Activated T-cell treated with anti-CD3 and anti-CD28 coated beads for 4 hours (primary cell): ENCODE measurements around the gene NMNAT3.

Experiments used
- DNase-seq: peaks from one replicate; pipeline ENCODE4 v3.0.0-alpha.2; 2020

NMNAT3 gene

GRCh38 chr3:139574026-139574947 lies 103.5 kb downstream of the NMNAT3 start:
- no peak for DNase-seq

GRCh38 chr3:139572847-139573672 lies 104.7 kb downstream of the NMNAT3 start:
- no peak for DNase-seq

DNA sequence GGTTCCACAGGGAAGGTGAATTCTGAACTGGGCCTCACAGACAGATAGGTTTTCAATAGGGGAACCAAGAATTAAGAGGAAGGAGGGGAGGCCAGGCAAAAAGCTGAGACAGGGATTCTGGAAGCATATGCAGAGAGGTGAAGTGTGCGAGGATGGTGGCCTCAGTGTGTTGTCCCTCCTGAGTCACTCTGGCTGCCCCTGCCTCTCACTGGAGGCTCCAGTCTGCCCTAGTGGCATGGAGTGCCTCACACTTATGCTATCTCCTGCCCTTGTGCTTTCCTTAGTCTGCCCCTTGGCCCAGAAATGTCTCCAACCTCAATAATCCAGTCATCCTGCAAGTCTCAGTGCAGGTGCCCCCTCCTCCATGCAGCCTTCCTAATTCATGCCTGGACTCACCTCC lies 106.1 kb downstream of the NMNAT3 start:
- DNase-seq, result no peak

DNA sequence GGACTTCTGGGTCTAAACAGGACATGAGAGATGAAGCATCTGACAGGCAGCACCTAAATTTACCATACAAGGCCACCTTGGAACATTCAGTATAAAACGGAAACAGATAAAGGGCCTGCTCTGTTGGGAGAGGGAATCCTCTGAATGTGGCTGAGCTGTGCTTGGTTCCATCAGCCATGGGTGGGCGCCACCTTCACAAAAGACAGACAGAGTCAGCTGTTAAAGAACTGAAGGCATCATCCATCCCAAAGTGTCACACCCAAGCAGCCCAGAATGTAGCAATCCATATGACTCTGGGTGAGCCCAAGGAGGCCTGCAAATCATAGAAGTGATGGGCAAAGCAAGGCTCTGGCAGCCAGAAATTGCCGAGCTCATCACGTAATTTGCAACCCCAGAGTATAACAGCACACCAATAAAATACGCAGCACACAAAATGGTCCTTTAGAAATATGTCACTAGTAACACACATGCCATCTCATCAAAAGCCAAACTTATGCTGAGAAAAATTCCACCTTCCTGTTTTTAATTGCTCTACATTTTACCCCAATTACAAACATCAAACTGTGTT lies 113.4 kb downstream of the NMNAT3 start:
- no peak for DNase-seq

- DNase-seq, result no peak
These were observed 115.7 kb downstream of the NMNAT3 start for GRCh38 chr3:139561959-139562676.

GRCh38 chr3:139561255-139561817 lies 116.4 kb downstream of the NMNAT3 start:
- no peak for DNase-seq

- no peak for DNase-seq
These were observed 117.4 kb downstream of the NMNAT3 start for GRCh38 chr3:139560411-139560810.

DNA sequence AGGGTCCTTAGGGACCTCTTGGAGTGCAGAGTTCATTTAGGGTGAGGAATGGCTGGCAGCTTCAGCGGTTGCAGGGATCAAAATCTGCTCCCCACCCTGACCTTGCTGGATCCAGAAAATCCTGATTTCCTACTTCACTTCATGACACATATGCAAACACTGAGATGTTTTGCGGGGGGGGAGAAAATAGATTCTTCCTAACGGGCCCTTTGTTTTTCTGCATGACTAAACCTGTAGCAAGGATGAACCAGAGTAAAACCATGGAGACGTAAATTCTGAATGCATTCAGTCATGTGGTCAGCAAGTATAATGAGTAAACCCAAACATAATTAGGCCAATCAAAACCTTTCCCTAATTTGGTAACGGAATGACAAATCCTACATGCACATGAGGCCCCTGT lies 118.2 kb downstream of the NMNAT3 start:
- no peak for DNase-seq

GRCh38 chr3:139558351-139559266 lies 119.2 kb downstream of the NMNAT3 start:
- no peak for DNase-seq

DNA sequence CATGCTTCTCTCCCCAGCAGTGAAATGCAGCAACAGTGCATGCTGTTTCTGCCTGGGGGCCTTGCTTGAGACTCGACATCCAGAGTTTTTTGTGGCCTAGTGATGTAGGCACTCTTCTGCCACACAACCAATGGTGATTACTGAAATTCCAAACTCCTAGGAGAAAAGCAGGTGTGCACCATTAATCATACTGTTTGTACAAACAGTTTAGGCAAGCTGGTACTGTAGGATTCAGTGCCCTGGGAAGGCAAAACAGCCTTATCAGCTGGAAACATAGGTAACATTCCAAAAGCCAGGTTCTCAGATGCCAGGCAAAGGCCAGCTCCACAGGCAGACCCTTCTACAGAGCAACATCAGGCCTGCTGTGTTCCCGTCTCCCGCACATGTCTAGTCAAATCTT lies 120.7 kb downstream of the NMNAT3 start:
- no peak for DNase-seq

GRCh38 chr3:139555249-139555648 lies 122.5 kb downstream of the NMNAT3 start:
- DNase-seq, result no peak

- DNase-seq, result no peak
These were observed 123.1 kb downstream of the NMNAT3 start for GRCh38 chr3:139554628-139555027.

DNA sequence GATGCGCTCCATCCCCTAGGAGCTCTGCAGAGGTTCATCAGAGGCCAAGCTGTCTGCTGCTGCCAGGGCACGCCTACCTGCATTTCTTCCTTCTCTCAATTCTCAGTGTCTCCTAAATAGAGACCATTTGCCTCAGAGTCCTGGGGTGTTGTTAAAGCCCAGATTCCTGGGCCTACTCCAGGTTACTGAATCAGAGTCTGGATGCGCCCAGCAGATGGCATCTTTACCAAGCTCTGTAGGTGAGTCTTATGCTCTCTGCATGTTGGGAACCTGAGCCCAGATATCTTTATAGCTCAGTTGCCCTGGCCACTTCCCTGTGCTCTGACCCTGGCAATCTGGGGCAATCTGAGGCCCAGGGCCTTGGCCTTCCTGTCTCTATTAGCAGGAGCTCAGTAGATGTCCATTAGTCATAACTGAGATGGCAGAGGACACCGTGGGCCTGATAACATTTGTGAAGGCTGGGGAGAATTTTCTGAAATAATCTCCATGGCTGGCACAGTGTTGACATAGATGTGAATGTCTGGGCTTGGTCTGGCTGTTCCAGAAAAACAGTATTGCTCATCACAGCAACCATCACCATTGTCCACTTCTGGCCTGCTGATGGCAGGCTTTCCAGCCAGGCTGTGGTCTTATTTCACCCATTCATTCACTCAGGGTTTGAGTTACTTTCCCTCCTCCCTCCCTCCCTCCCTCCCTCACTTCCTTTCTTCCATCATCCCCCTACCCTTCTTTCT lies 125.0 kb downstream of the NMNAT3 start:
- no peak for DNase-seq

GRCh38 chr3:139548801-139549200 lies 129.0 kb downstream of the NMNAT3 start:
- no peak for DNase-seq

DNA sequence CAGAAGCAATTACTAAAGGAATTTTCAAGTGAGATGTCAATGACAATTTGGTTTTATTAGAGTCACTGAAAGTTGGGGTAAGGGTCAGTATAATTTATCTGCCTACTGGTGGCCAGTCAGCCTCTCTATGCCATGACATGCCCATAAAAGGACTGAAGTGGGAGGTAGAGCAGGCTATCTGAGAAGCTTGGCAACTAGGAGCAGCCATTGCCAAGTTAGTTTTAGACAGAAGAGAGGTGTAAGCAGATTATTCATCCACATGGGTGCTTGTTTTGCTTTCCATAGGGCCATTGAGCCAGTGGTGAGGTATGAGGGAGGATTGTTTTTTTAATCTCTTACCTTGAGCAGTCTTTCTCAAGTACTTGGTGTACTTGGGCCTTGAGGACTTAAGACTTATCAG lies 130.1 kb downstream of the NMNAT3 start:
- no peak for DNase-seq

DNA sequence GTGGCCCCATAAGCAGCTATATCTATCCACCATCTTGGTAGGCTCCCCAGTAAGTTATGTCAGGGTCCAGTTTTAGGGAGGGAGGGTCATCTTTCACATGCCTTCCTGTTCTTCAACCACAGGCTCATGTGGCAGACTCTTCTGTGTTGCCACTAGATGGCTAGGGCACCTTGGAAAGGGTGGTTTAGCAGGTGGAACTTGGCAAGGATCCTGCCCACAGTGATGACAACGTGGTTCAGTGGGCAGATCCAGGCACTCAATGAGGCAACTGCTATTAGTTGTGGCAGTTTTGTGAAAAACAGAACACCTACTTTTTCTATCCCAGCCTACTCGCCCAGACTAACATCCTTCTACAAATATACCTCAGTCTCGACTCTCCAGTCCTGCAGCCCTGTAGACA lies 131.0 kb downstream of the NMNAT3 start:
- no peak for DNase-seq

DNA sequence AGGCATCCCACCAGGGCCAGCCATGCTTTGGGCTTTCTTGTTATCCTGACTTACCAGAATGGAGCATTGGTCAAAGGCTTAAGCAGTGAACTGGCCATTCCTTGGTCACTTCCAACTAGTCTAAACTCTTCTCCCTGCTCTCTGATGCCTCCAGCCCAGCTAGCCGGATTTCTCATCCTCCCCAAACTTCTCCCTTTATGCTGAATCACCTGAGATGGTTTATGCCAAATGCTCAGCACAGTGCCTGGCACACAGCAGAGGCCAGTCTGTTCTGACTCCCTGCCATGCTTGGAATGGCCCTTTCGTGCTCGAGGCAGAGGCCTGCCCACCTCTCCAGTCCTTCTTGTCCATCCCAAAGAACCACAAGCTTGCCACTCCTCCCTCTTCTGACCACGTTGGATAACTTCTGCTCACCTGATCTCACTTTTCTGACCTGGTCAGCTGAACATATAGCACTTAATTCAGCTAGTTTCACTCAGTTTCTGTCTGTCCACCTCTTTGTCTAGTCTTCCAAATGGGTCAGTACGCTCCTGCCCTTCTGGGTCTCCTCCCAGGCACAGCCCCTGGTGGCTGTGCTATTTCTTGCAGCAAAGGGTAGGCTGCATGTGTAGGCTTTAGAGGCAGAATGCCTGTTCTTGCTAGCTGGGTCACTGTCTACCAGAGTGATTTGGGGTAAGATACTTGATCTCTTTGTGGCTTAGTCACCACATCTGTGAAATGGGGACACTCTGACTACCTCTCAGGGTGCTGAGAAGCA lies 136.1 kb downstream of the NMNAT3 start:
- DNase-seq, result no peak

DNA sequence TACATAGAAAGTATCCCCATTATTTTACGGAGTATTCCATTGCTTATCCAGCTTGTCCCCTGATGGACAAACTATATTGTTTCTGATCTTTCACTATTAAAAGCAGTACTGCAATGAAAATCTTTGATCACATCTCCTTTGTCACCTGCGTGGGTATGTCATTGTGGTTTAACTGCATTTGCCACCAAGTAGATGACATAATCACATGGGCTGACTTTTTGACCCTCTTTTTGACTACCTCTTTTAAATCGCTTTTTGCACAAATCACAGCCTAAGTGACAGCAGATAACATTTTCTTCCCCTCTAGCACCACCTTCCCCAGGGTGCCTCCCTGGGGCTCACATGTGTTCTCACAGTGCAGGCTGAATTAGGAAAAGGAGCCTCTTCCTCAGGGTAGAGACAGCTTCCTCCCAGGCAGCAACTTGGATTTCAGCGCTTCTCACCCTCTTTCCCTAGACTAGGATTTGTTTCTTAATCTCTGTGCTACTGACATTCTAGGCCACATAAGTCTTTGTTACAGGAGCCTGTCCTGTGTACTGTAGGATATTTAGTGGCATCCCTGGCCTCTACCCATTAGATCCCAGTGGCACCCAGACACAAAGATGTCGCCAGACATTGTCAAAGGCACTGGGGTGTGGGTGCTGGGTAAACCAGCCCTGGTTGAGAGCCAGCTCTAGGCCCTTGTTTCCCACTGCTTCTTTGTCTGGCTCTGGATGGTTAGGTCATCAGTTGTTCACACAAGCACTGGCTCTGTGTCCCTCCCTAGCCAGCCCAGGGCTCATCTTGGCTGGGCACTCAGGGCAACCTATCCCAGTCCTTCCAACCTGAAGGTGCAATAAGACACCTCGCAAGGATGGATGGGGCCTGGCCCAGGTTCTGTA lies 136.9 kb downstream of the NMNAT3 start:
- no peak for DNase-seq

DNA sequence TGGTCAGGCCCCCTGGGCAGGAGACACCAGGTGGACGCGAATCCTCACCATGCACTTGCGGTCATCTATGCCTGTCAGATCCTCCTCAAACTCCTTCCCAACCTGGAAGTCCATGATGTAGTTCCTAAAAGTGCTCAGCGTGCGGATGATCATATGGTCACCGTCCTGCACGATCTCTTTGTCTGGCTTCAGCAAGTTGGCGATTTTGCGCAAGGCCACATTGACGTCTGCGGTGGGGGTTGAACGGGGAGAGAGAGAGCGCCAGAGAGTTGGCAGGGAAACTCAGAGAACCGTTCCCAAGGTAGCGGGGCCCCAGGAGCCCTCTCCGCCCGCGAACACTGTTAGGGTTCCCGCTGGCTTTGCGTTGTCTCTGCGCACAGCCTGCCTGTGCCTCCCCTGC lies 139.0 kb downstream of the NMNAT3 start:
- no peak for DNase-seq
